HG02943 (cell line): Measurements from ENCODE around the gene TMEM72.

Experiments
- ATAC-seq: cut with Tn5 transposase; IDR thresholded peaks from one replicate; pipeline ENCODE4 v1.9.1; 2021; ENCODE audit warnings: mild to moderate bottlenecking, low read depth, moderate library complexity; ENCODE audit not compliant: unreplicated experiment

The TMEM72 gene

DNA sequence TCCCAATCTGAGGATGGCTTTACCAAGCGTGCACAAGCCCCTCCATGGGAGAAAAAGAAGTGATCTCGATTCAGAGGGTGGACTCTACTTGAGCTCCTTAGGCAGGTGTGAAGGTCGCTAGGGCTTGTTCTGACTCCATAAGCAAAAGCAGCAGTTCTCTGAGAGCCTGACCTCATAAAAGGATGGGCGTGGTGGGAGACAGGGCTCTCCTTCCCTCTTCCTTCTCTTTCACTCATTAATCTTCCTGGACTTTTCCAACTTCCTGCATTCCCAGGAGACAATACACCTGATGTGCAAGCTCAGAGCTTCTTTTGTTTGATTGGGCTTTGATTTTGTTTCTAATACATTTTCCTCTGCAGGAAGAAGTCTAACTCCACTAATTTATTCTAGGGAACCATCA, 22.3 kb upstream of the TMEM72 start:
- ATAC-seq, result no peak

GRCh38 chr10:44889834-44890233, 21.3 kb upstream of the TMEM72 start:
- no peak for ATAC-seq

DNA sequence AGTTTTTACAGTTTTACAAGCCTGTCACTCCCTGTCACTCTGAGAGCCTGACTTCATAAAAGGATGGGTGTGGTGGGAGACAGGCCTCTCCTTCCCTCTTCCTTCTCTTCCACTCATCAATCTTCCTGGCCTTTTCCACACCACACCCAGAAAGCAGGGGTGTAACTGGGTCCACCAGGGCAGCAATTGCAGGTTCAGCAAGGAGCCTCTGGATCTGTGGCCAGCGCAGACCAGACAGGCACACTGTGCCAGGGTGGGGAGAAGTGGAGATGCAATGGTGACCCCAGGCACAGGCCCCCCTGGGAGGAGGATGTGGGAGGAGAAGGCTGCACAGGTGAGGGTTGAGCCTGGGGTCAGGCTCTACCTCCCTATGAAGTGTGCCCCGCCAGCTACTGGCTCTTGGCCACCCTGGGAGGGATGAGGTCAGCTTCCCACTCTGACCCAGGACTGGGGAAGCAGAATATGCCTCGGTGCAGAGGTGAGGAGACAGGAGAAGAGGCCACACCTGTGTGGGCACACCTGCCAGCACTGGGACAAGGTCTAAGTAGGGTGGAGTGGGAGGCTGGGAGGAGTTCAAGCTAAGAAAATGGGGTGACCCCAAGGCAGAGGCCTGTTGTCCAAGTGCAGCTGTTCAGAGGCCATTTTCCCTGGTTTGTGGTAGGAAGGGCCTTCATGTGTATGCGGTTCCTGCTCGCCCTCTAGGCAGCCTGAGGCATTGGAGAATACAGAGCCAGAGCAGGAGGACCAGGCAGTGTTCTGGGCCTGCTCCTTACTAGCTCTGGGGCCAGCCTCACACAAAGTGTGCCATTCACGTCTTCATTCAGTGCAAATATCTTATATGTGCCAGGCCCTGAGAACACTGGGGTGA, 20.2 kb upstream of the TMEM72 start:
- ATAC-seq, result no peak

DNA sequence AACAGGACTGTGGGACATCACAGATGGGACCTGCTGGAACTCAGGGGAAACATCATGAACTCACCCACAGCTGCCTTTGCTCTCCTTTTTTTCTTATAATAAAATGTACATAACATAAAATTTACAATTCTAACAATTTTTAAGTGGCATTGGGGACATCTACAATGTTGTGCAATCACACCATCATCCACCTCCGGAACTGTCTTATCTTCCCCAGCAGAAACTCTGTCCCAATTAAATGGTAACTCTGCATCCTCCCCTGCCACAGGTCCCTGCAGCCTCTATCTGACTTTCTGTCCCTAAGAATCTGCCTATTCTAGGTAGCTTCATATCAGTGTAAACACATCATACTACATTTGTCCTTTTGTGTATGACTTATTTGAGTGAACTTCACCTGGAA, 19.4 kb upstream of the TMEM72 start:
- ATAC-seq, result no peak

GRCh38 chr10:44893604-44894468, 17.3 kb upstream of the TMEM72 start:
- ATAC-seq, result no peak

- no peak for ATAC-seq
Observed at GRCh38 chr10:44894691-44895090, 16.4 kb upstream of the TMEM72 start.

- no peak for ATAC-seq
Observed at GRCh38 chr10:44895280-44895679, 15.9 kb upstream of the TMEM72 start.

- ATAC-seq, result no peak
Observed at GRCh38 chr10:44897049-44897448, 14.1 kb upstream of the TMEM72 start.

DNA sequence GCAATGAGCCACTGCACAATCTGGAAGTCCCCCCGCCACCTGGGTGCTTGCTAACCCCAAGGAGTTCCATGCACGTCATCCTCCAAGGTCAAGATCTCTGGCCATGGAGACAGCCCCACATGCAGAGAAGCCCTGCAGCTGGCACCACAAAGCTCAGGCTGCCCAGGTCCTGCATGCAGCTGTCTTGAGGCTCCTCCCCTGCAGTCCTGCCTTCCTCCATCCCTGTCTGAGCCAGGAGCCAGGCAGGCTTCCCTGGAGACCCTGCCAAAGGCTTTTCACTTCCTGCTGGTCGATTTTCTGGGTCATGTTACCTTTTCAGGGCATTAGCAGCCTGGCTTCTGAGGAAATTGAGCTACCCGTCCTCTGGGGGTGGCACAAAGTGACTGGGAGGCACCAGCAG, 12.5 kb upstream of the TMEM72 start:
- ATAC-seq, result no peak

DNA sequence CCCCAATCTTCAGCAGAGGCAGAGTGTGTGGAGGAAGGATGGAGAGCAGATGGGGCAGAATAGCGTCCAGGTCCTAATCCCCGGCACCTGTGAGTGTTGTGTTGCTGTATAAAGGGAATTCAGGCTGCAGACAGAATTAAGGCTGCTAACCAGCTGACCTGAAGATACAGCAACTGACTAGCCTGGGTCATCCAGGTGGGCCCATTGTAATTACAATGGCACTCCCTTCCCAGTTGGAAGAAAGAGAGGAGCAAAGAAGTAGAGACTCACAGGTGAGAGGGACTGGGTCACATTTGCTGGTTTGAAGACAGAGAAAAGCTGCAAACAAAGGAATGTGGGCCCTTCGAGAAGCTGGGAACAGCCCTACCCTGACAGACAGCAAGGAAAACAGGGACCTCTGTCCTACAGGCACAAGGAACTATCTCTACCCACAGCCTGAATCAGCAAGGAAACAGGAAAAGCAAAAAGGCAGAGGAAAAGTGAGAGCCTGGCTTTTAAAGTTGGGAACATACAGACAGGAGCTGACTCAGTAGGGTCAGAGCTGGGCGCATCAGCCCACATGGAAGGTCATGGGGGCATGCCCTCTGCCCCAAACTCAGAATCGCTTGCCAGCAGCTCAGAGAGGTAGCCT, 11.6 kb upstream of the TMEM72 start:
- no peak for ATAC-seq

DNA sequence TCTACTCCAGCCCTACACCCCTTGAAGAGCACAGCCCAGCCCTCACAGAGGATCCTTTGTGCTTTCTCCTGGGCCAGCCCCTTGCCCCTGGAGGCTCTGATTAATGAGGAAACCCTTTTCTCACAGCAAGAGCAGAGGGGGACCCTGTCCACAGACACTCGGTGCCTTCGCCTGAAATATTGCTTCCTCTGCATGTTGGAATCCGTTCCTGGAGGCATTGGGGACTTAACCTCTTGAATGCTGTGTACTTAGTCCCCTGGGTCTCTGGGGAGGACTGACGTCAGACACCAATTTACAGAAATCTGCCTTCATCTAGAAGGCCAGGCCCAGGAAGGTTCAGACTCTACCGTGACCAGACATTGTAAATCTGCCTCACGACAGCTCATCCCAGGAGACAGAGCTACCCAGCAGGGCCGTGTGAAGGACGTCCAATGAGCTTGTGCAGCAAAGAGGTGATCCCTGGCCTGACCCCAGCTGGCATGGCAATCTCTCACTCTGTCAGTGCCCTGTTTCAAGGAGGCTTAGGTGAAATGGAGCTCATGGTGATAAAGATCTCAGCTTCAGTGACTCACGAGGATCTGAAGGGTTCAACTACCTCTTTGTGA, 8.1 kb upstream of the TMEM72 start:
- ATAC-seq, result no peak

- no peak for ATAC-seq
Observed at GRCh38 chr10:44906486-44906885, 4.7 kb upstream of the TMEM72 start.

DNA sequence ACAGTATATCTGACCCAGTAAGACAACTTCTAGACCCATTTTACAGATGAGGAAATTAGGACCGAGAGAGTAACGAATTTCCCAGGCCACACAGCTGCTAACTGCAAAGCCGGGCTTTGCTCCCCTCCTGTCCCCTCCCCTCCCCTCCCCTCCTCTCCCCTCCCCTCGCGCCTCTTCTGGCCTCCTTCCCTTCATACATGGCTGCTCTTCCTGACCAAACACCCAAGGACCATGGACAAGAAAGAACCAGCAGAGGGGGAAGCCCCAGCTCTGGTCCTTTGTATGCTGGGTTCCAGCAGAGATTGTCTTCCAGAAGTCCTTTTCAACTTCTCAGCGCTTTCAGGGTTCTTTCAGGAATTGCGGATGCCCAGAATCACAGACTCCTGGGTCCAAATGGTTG, 3.6 kb upstream of the TMEM72 start:
- no peak for ATAC-seq

GRCh38 chr10:44908066-44908749, 2.9 kb upstream of the TMEM72 start:
- no peak for ATAC-seq

- no peak for ATAC-seq
Observed at GRCh38 chr10:44908936-44909630, 2.1 kb upstream of the TMEM72 start.

GRCh38 chr10:44909910-44910309, 1.2 kb upstream of the TMEM72 start:
- ATAC-seq, result no peak

GRCh38 chr10:44910602-44911001, 535 bp upstream of the TMEM72 start:
- no peak for ATAC-seq

DNA sequence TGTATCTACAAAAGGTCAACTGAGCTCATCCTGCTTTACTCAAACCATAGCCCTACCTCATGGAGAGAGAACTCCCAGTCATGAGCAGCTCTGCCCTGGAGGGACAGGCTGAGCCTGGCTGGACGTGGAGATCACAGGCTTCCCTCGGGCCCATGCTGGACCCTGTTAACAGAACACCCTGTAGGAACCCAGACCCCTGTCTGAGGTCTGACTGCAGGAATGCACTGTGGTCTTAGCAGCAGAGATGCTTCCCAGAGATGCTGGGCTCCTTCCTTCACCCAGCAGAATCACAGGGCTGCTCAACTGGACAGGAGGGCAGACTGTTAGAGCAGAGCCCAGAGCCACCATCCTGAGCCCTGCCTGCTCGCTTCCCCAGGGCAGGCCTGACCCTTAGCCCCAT, 814 bp downstream of the TMEM72 start:
- ATAC-seq, result no peak

DNA sequence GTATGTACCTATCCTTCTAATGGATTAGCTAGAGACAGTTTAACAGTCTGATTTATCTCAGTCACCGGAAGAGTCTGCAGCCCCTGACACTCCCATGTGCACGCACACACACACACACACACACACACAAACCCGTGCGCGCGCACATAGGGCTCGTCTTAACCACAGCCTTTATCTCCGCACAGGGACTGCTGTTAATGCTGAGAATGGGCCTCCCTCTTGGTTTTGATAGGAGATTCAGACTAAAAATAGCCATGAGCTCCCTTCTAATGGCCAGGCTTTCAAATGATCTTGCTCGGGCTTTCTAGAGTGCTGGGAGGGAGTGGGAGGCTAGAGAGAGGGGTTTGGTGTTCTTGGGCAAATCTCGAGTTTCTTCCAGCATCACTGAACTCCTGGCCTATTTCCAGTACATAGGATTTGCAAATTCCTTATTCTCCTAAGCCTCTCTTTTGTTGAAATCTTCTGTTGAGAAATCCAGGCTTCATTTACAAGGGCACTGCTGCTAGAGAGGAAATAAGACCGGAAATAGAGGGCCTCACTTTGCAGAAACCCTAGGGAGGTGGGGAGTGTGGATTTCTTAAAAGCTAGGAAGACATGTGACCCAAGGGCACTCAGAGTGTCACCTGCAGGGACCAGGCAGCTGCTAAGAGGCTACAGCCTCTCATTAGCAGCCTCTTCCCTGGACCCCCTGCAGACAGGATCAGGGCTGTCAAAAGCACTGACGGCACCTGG, 2.4 kb downstream of the TMEM72 start:
- no peak for ATAC-seq
